HCT116 (cell line): Measurements from ENCODE around the gene FAM227A. TPM values are rescaled to one million over a fixed set of nuclear protein-coding genes. Genes with fewer than 3 reads are reported as not detected.

ENCODE experiments used
- ATAC-seq: fragments of 200-7000 bp; cut with Tn5 transposase; 2 replicates; pipeline ENCODE4 v1.9.1; 2020; ENCODE audit warnings: mild to moderate bottlenecking, moderate library complexity
- BruUV-seq: library from RNA; stranded (reverse); fragments of 400-500 nt; replicated peaks from 2 replicates; lab custom pipeline; 2021; lab: Mats Ljungman, UMichigan
- CTCF ChIA-PET: fragments of 300-600 bp; sonication (Branson Sonifier 250); formaldehyde crosslinking; loops from one replicate; lab custom pipeline; 2021; ENCODE audit warnings: antibody characterized with exemption; lab: Charles Lee
- POLR2A ChIA-PET: fragments of 300-600, 350-600 bp; sonication (Branson Sonifier 250); formaldehyde crosslinking; loops from one replicate; lab custom pipeline; 2021; ENCODE audit warnings: antibody characterized with exemption; lab: Charles Lee
- RAD21 ChIA-PET, 2 experiments: fragments of 300-600 bp; sonication (Branson Sonifier 250); formaldehyde crosslinking; loops; one replicate each; lab custom pipeline; 2023; ENCODE audit warnings: low total read pairs in 2 of 2; ENCODE audit not compliant: uncharacterized antibody in 2 of 2, unreplicated experiment in 2 of 2, low non-redundant PET in 1 of 2; lab: Charles Lee
- DNase-seq: peaks from one replicate; pipeline ENCODE4 v3.0.0-alpha.2; 2010; ENCODE audit warnings: low read depth, low spot score
- H2AFZ ChIP-seq: fragments of 200-600 bp; shearing (Covaris generic), sonication (generic); 2 replicates; pipeline ENCODE4 v1.6.1; 2017; ENCODE audit warnings: low read depth, mixed run types, mixed read lengths, antibody characterized with exemption, low read length; ENCODE audit not compliant: poor library complexity, severe bottlenecking
- H3K27ac ChIP-seq: 2 replicates; pipeline ENCODE4 v1.5.1; 2012; ENCODE audit warnings: low read depth, low read length
- H3K27me3 ChIP-seq: fragments of 200-600 bp; sonication (generic); 2 replicates; pipeline ENCODE4 v1.6.1; 2016; ENCODE audit warnings: mixed run types, low read length, mixed read lengths; ENCODE audit not compliant: insufficient read depth
- H3K36me3 ChIP-seq, 2 experiments: fragments of 200-500 bp in 1 of 2; fragments of 200-600 bp in 1 of 2; sonication (Bioruptor generic) in 1 of 2; sonication (generic) in 1 of 2; 2 replicates each; pipeline versions ENCODE4 v1.5.1 to v1.6.1; 2014 to 2016; ENCODE audit warnings: low read length in 2 of 2, inconsistent platforms in 1 of 2, mixed read lengths in 1 of 2, mixed run types in 1 of 2; ENCODE audit not compliant: insufficient read depth in 2 of 2, control insufficient read depth in 1 of 2
- H3K4me1 ChIP-seq, 2 experiments: fragments of 200-600 bp in 1 of 2; sonication (generic) in 1 of 2; 2 replicates each; pipeline versions ENCODE4 v1.5.1 to v1.6.1; 2012 to 2017; ENCODE audit warnings: low read length in 2 of 2, inconsistent platforms in 1 of 2, mild to moderate bottlenecking in 1 of 2, mixed read lengths in 1 of 2, mixed run types in 1 of 2, moderate library complexity in 1 of 2; ENCODE audit not compliant: insufficient read depth in 2 of 2, control insufficient read depth in 1 of 2
- H3K4me2 ChIP-seq: fragments of 200-600 bp; sonication (generic); 2 replicates; pipeline ENCODE4 v1.6.1; 2017; ENCODE audit warnings: mixed run types, low read length, mixed read lengths
- H3K4me3 ChIP-seq, 2 experiments: fragments of 200-600 bp in 1 of 2; sonication (generic) in 1 of 2; replicated peaks in 1 of 2; 2 replicates each; pipeline ENCODE4 v1.5.1; 2011 to 2016; ENCODE audit warnings: low read length in 2 of 2, control low read depth in 1 of 2, low read depth in 1 of 2, mild to moderate bottlenecking in 1 of 2, mixed read lengths in 1 of 2, mixed run types in 1 of 2
- H3K79me2 ChIP-seq: fragments of 200-600 bp; sonication (generic); 2 replicates; pipeline ENCODE4 v1.6.1; 2017; ENCODE audit warnings: mild to moderate bottlenecking, mixed run types, low read length, moderate library complexity, mixed read lengths; ENCODE audit not compliant: insufficient read depth
- H3K9ac ChIP-seq: fragments of 200-600 bp; sonication (generic); 2 replicates; pipeline ENCODE4 v1.6.1; 2016; ENCODE audit warnings: low read length, mixed read lengths
- H3K9me2 ChIP-seq: fragments of 200-600 bp; sonication (generic), shearing (Covaris generic); 2 replicates; pipeline ENCODE4 v1.6.1; 2017; ENCODE audit warnings: mixed run types, mild to moderate bottlenecking, moderate library complexity; ENCODE audit not compliant: insufficient read depth
- H3K9me3 ChIP-seq, 2 experiments: fragments of 200-500 bp in 1 of 2; fragments of 200-600 bp in 1 of 2; sonication (Bioruptor generic) in 1 of 2; sonication (generic) in 1 of 2; 2 replicates each; pipeline ENCODE4 v1.6.1; 2014 to 2017; ENCODE audit warnings: low read length in 2 of 2, mixed read lengths in 2 of 2, inconsistent platforms in 1 of 2, low read depth in 1 of 2, mild to moderate bottlenecking in 1 of 2, mixed run types in 1 of 2, moderate library complexity in 1 of 2; ENCODE audit not compliant: control insufficient read depth in 1 of 2, insufficient read depth in 1 of 2
- H4K20me1 ChIP-seq: fragments of 200-600 bp; sonication (generic), shearing (Covaris generic); 2 replicates; pipeline ENCODE4 v1.6.1; 2017; ENCODE audit warnings: mixed run types, mild to moderate bottlenecking, moderate library complexity; ENCODE audit not compliant: insufficient read depth
- ATF3 ChIP-seq: IDR thresholded peaks from 2 replicates; pipeline ENCODE4 v1.6.1; 2012
- CBX3 ChIP-seq: IDR thresholded peaks from 2 replicates; pipeline ENCODE4 v1.6.1; 2012; ENCODE audit warnings: low read depth
- ELF1 ChIP-seq: IDR thresholded peaks from 2 replicates; pipeline ENCODE4 v1.6.1; 2012; ENCODE audit warnings: low read depth, borderline replicate concordance
- EZH2 ChIP-seq: fragments of 200-600 bp; sonication (generic); IDR thresholded peaks from 2 replicates; pipeline ENCODE4 v1.6.1; 2017; ENCODE audit warnings: antibody characterized with exemption, mixed run types
- JUND ChIP-seq: IDR thresholded peaks from 2 replicates; pipeline ENCODE4 v1.6.1; 2012
- MAX ChIP-seq: IDR thresholded peaks from 2 replicates; pipeline ENCODE4 v1.6.1; 2012
- POLR2A ChIP-seq: IDR thresholded peaks from 2 replicates; pipeline ENCODE4 v1.7.0; 2011; ENCODE audit warnings: borderline replicate concordance; ENCODE audit not compliant: insufficient read depth, insufficient read length; ENCODE audit errors: extremely low read depth
- POLR2AphosphoS5 ChIP-seq: IDR thresholded peaks from 2 replicates; pipeline ENCODE4 v1.6.1; 2011; ENCODE audit warnings: mild to moderate bottlenecking, low read depth, low read length, moderate library complexity
- REST ChIP-seq: IDR thresholded peaks from 2 replicates; pipeline ENCODE4 v1.6.1; 2012; ENCODE audit warnings: low read depth
- SIN3A ChIP-seq: IDR thresholded peaks from 2 replicates; pipeline ENCODE4 v1.6.1; 2012; ENCODE audit warnings: low read depth
- SP1 ChIP-seq: IDR thresholded peaks from 2 replicates; pipeline ENCODE4 v1.6.1; 2012; ENCODE audit warnings: low read depth
- SRF ChIP-seq: IDR thresholded peaks from 2 replicates; pipeline ENCODE4 v1.6.1; 2012; ENCODE audit warnings: low read depth
- YY1 ChIP-seq: IDR thresholded peaks from 2 replicates; pipeline ENCODE4 v1.6.1; 2011; ENCODE audit warnings: low read length, low read depth, moderate library complexity, mild to moderate bottlenecking; ENCODE audit not compliant: insufficient replicate concordance; ENCODE audit errors: extremely low read depth
- ZFX ChIP-seq: fragments of 450-650 bp; IDR thresholded peaks from 2 replicates; pipeline ENCODE4 v1.6.1; 2017
- ZNF274 ChIP-seq: fragments of 200-500 bp; sonication (Bioruptor generic); IDR thresholded peaks from 2 replicates; pipeline ENCODE4 v1.6.1; 2014; ENCODE audit warnings: mild to moderate bottlenecking, low read depth, low read length, inconsistent platforms
- intact Hi-C: fragments of 100-400 bp; cut with micrococcal nuclease; formaldehyde crosslinking; loops from 2 replicates; pipeline ENCODE4 v1.10.0; 2022
- total RNA-seq: library from RNA; stranded (reverse); gene quantifications from one replicate; pipeline ENCODE4 v1.2.1, GENCODE V29; 2021; ENCODE audit not compliant: unreplicated experiment

Gene FAM227A
- total RNA-seq, 1 experiment from 2014 or later = 3.9 TPM

GRCh38 chr22:38675833-38676232 is 19.6 kb upstream of the FAM227A start:
- intact Hi-C loops = no loop called here
- Histone ChIP-seq H3K9me2 (no peaks in the 10 kb centered on the region), H3K4me1 (no peaks in the 10 kb centered on the region; a peak in 2 of 4 replicates), H3K4me3 (no peak overlapping the region), H3K27ac (no peak overlapping the region), H3K36me3 (peaks cover 2 to 7% of the 10 kb centered on the region in 2 experiments; a peak in 2 of 4 replicates), H3K27me3 (no peaks in the 10 kb centered on the region), H2AFZ (no peak overlapping the region), H3K9me3 (no peaks in the 10 kb centered on the region), H4K20me1 (no peaks in the 10 kb centered on the region), H3K79me2 (no peaks in the 10 kb centered on the region), H3K4me2 (no peak overlapping the region), H3K9ac (no peak overlapping the region)
- TF ChIP-seq POLR2AphosphoS5 = no peak
- TF ChIP-seq SIN3A = no peak
- TF ChIP-seq JUND = no peak
- no peak for TF ChIP-seq POLR2A
- no peak for TF ChIP-seq EZH2
- TF ChIP-seq REST = no peak
- TF ChIP-seq SRF = no peak
- TF ChIP-seq ATF3 = no peak
- TF ChIP-seq ZNF274 = no peak
- no peak for TF ChIP-seq YY1
- TF ChIP-seq MAX = no peak
- no peak for TF ChIP-seq ELF1
- TF ChIP-seq SP1 = no peak
- no peak for TF ChIP-seq ZFX
- no peak for TF ChIP-seq CBX3
- no TSS peak for BruUV-seq
- ATAC-seq = no peak
- ChIA-PET POLR2A (no interaction called here), RAD21 (no interaction called here), CTCF (no interaction called here)
- no peak for DNase-seq
